ENCODE data around the gene FAM9C. TPM values are rescaled to one million over a fixed set of nuclear protein-coding genes. Genes with fewer than 3 reads are reported as not detected.
A peak's percentile ranks its signal among the peaks of the same experiment; 100 is the strongest.

The FAM9C gene
- total and polyA plus RNA-seq, 11 donors = 0.20 to 2.6 (median 0.34) TPM; not detected in 5

DNA sequence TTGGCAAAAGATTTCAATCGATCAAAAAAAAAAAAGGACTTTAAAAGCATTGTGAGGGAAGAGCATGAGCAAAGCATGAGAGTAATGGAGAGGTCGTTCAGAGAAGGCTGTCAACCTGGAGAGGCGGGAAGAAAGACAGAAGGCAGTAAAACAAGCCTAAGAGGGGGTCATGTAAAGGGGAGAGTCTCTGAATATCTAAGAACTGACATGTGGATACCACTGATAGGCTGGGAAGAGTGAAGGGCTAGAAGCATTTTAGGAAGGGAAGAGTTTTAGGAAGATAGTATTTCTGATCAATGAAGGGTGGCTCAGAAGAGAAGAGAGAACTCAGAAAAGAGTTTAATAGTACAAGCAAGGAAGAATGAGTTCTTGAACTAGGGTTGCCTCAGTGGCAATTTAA, 7.5 kb downstream of the FAM9C start:
- H3K36me3 ChIP-seq = no peaks in the 10 kb centered on the region
- H3K27ac ChIP-seq = no peak overlapping the region
- H3K9me3 ChIP-seq = no peaks in the 10 kb centered on the region
- peaks cover 0 to 9% (median 0%) of the 10 kb centered on the region in 12 donors for H3K4me1 ChIP-seq
- DNase-seq (no peak), ATAC-seq (no peak)
- 61 to 79% (median 71%) methylated on average over 3 of the region's 3 CpGs for WGBS, 4 donors
- no peaks in the 10 kb centered on the region for H3K27me3 ChIP-seq
- no peak overlapping the region for H3K4me3 ChIP-seq
- no peak for TF ChIP-seq POLR2A (IDR thresholded peaks at IDR 0.05)
- TF ChIP-seq, protein P1, sequence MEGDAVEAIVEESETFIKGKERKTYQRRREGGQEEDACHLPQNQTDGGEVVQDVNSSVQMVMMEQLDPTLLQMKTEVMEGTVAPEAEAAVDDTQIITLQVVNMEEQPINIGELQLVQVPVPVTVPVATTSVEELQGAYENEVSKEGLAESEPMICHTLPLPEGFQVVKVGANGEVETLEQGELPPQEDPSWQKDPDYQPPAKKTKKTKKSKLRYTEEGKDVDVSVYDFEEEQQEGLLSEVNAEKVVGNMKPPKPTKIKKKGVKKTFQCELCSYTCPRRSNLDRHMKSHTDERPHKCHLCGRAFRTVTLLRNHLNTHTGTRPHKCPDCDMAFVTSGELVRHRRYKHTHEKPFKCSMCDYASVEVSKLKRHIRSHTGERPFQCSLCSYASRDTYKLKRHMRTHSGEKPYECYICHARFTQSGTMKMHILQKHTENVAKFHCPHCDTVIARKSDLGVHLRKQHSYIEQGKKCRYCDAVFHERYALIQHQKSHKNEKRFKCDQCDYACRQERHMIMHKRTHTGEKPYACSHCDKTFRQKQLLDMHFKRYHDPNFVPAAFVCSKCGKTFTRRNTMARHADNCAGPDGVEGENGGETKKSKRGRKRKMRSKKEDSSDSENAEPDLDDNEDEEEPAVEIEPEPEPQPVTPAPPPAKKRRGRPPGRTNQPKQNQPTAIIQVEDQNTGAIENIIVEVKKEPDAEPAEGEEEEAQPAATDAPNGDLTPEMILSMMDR (IDR thresholded peaks at IDR 0.05) = no peak
- intact Hi-C loops (cut with DNase I) = loop anchor here in 2 of 10 donors (5.0 to 10.0 kb wide), 3 partner anchors 58 to 175 kb away; partner anchors contain the start of gene TMSB4X (in 1 of the 2)

DNA sequence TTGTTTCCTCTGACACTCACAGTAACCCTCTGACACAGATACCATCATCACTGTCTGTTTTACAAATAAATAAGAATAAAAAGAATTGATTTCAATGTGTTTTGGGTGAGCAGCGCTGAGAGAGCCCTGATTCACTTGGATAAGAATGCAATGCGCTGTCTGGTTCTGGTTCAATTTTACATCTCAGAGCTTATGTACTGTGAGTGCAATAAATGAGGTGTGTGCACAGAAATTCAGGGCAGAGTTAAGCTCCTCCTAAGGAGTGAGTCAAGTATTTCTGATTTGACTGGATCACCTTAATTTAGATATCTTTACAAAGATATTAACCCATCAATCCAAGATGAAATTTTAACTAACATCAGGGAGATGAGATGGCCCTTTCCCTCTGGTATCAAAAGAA, 11.2 kb downstream of the FAM9C start:
- intact Hi-C loops (cut with DNase I) = loop anchor here in 2 of 10 donors (10.0 kb wide), 2 partner anchors 58 to 62 kb away; partner anchors contain the start of gene TMSB4X (in 1 of the 2)
- 88 to 99% (median 97%) methylated on average over 2 of the region's 2 CpGs for WGBS, 4 donors
- Histone ChIP-seq H3K9me3 (no peaks in the 10 kb centered on the region), H3K4me1 (peaks cover 0 to 38% (median 12%) of the 10 kb centered on the region in 12 donors), H3K27me3 (peaks cover 0 to 10% (median 0%) of the 10 kb centered on the region in 9 donors), H3K27ac (no peak overlapping the region), H3K36me3 (no peaks in the 10 kb centered on the region), H3K4me3 (no peak overlapping the region)
- TF ChIP-seq POLR2A (IDR thresholded peaks at IDR 0.05) = no peak
- TF ChIP-seq, protein P1 (IDR thresholded peaks at IDR 0.05) = no peak
- DNase-seq (no peak), ATAC-seq (no peak)

DNA sequence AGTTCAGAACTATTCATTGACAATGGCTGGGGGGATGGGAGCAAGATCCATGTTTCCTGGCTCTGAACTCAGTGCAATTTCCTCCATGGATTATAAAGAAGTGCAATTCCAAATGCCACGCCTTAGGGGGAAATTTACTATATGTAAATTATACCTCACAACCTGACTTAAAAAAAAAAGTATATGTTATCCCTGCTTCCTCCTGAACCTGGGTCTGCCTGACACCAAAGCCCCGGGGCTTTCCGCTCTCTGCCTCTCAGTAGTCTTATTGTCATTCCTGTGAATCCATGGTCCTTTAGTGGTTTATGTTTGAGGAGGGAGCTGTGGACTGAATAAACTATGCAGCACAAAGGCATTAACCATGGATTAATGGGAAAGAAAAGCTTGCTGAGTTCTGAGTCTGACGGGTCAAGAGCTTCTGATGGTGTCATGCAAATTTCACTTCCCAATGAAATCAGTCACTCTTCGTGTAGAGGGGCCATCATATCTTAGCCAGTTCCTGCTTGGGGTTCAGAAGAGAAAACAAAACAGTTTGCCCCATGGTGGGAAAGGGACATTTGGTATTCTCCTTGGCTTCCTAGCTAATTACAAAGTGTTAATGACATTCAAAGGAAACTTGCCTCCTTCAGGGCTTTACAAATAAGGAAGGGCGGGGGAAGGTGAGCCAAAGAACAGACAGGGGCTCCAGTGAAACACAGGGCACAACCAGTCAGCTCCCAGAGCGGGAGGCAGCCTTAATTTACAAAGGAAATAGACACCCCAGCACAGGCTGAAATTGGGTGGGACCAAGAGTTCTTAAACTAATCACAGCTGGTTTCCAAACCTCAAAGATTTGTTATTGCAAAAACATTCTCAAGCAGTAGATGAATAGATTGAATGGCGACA, 14.3 kb downstream of the FAM9C start:
- H3K36me3 ChIP-seq = no peaks in the 10 kb centered on the region
- 40 to 57% (median 47%) methylated on average over 8 of the region's 8 CpGs for WGBS, 4 donors
- intact Hi-C loops (cut with DNase I) = loop anchor here in 4 of 10 donors (2.0 to 10.0 kb wide), 4 partner anchors 39 to 65 kb away; partner anchors contain the start of gene TMSB4X (in 1 of the 4)
- DNase-seq (peak in 1 of 5 donors; percentile 22), ATAC-seq (peak in 3 of 4 donors; percentile 61 to 77 (median 68))
- no peaks in the 10 kb centered on the region for H3K9me3 ChIP-seq
- peaks cover 0 to 38% (median 13%) of the 10 kb centered on the region in 12 donors for H3K4me1 ChIP-seq
- no peak overlapping the region for H3K4me3 ChIP-seq
- TF ChIP-seq POLR2A (IDR thresholded peaks at IDR 0.05) = no peak
- TF ChIP-seq, protein P1 (IDR thresholded peaks at IDR 0.05) = no peak
- peaks cover 0 to 13% (median 0%) of the 10 kb centered on the region in 9 donors for H3K27me3 ChIP-seq
- peak overlapping the region; percentile 43 to 84 (median 70) for H3K27ac ChIP-seq

DNA sequence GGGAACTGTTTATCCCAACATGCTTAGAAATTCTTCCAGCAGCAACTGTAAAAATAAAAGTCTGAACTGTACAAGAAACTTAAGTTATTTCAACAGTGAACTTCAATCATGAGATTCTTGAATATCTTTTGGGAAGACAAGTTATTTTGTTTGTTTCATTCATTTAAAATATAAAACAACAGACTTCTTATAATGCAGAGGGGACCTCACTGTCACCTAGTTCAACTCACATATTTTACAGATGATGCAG, 14.9 kb downstream of the FAM9C start:
- peak overlapping the region in 11 of 12 donors; percentile 43 to 84 (median 71) for H3K27ac ChIP-seq
- TF ChIP-seq POLR2A (IDR thresholded peaks at IDR 0.05) = no peak
- TF ChIP-seq, protein P1 (IDR thresholded peaks at IDR 0.05) = no peak
- H3K27me3 ChIP-seq = peaks cover 0 to 15% (median 0%) of the 10 kb centered on the region in 9 donors
- intact Hi-C loops (cut with DNase I) = loop anchor here in 2 of 10 donors (2.0 to 5.0 kb wide), 2 partner anchors 39 to 47 kb away; no protein-coding TSS in a partner anchor
- H3K36me3 ChIP-seq = no peaks in the 10 kb centered on the region
- no peaks in the 10 kb centered on the region for H3K9me3 ChIP-seq
- ATAC-seq (no peak), DNase-seq (no peak)
- no peak overlapping the region for H3K4me3 ChIP-seq
- peaks cover 0 to 33% (median 14%) of the 10 kb centered on the region in 12 donors for H3K4me1 ChIP-seq

Data from heart left ventricle (tissue), 16 donors.